ENCODE measurements around the gene CS.

GRCh38 chr12:56311003-56311402 is 10.9 kb upstream of the CS start:
- TF ChIP-seq, protein P1, sequence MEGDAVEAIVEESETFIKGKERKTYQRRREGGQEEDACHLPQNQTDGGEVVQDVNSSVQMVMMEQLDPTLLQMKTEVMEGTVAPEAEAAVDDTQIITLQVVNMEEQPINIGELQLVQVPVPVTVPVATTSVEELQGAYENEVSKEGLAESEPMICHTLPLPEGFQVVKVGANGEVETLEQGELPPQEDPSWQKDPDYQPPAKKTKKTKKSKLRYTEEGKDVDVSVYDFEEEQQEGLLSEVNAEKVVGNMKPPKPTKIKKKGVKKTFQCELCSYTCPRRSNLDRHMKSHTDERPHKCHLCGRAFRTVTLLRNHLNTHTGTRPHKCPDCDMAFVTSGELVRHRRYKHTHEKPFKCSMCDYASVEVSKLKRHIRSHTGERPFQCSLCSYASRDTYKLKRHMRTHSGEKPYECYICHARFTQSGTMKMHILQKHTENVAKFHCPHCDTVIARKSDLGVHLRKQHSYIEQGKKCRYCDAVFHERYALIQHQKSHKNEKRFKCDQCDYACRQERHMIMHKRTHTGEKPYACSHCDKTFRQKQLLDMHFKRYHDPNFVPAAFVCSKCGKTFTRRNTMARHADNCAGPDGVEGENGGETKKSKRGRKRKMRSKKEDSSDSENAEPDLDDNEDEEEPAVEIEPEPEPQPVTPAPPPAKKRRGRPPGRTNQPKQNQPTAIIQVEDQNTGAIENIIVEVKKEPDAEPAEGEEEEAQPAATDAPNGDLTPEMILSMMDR (IDR thresholded peaks at IDR 0.05; ENCODE audit: low read depth, low read length) = no peak
- no peak for TF ChIP-seq POLR2A (IDR thresholded peaks at IDR 0.05; ENCODE audit: extremely low read depth, insufficient read length)

Data from NB4 (cell line).